Astrocyte of the spinal cord (primary cell): ENCODE results near the gene RSRC2.
A peak's percentile ranks its signal among the peaks of the same experiment; 100 is the strongest.
"Not testable (repeated sequence)": the region's sequence is repeated elsewhere in the genome, so short reads cannot be mapped to it uniquely, and the experiment has no call there.

Experiments
- DNase-seq: peaks from one replicate; pipeline ENCODE4 v3.0.0; 2011; ENCODE audit warnings: low read depth, low spot score
- H3K4me3 ChIP-seq: 2 replicates; pipeline ENCODE4 v1.5.1; 2011; ENCODE audit warnings: low read depth, mild to moderate bottlenecking, low read length, moderate library complexity
- in situ Hi-C: cut with HindIII; loops from 2 replicates; pipeline ENCODE4 v1.10.0; 2017; ENCODE audit warnings: low sequenced_read_pairs
- TF ChIP-seq, protein P1 (sequence below): IDR thresholded peaks from 2 replicates; pipeline ENCODE4 v1.5.1; 2012; ENCODE audit warnings: low read depth, mild to moderate bottlenecking, low read length, inconsistent platforms

Gene RSRC2

DNA sequence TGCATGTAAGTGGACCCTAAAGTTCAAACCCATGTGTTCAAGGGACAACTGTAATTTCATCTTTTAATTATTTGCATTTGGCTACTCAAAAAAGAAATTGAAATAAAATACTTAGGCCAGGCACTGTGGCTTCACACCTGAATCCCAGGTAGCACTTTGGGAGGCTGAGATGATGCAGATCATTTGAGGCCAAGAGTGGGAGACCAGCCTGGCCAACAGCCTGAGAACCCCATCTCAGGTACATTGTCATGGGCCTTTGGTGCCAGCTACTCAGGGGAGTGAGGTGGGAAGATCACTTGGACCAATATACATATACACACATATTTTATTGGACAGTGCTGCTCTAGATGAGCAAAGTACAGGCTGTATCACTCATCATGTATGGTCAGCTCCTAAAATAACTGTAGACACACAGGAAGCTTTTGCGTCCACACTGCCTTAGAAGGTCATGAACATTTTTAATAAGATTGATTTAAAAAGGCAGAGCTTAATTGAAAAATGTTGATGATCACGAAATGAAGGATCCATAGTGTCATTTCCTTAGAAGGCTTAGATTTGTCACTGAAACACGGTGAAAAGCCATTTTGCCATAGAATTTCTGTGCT is 23.5 kb downstream of the RSRC2 start:
- no peak for DNase-seq
- no peak overlapping the region for H3K4me3 ChIP-seq
- in situ Hi-C loops: no loop called here
- TF ChIP-seq, protein P1, sequence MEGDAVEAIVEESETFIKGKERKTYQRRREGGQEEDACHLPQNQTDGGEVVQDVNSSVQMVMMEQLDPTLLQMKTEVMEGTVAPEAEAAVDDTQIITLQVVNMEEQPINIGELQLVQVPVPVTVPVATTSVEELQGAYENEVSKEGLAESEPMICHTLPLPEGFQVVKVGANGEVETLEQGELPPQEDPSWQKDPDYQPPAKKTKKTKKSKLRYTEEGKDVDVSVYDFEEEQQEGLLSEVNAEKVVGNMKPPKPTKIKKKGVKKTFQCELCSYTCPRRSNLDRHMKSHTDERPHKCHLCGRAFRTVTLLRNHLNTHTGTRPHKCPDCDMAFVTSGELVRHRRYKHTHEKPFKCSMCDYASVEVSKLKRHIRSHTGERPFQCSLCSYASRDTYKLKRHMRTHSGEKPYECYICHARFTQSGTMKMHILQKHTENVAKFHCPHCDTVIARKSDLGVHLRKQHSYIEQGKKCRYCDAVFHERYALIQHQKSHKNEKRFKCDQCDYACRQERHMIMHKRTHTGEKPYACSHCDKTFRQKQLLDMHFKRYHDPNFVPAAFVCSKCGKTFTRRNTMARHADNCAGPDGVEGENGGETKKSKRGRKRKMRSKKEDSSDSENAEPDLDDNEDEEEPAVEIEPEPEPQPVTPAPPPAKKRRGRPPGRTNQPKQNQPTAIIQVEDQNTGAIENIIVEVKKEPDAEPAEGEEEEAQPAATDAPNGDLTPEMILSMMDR: no peak

DNA sequence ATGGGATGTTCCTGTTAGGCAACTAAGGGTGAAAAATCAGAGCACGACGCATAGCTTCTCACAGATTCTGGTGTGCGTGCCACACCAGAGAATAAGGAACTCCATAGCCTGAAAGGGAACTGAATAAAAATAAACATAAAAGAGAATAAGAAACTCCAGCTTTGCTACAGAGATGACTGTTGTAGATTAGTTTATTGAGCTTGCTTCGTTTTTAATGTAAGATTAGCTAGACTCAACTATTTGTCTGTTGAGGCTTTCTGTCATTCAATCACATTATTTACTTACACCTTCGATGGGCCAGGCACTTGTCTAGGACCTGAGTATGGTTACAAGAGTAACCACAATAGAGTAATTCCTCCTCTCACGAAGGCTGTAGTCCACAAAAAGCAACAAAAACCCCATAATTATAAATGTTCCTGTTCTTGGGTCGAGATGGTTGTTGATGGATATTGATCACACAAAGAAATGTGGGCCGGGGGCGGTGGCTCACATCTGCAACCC is 25.2 kb downstream of the RSRC2 start:
- H3K4me3 ChIP-seq: peak overlapping the region; percentile 68
- no peak for DNase-seq
- TF ChIP-seq, protein P1: no peak

GRCh38 chr12:122500685-122501488 is 25.8 kb downstream of the RSRC2 start, which contains the start of gene ZCCHC8:
Gene ZCCHC8, minus strand, starts transcription at chr12:122500932. Its CDS starts 92 bp downstream, at chr12:122500840.
- H3K4me3 ChIP-seq: peak within 1 kb of the TSS; percentile 68
- DNase-seq: peak; percentile 98
- TF ChIP-seq, protein P1: no peak
- in situ Hi-C loops: no loop called here

More for the DNA sequence above, 25.2 kb downstream of the RSRC2 start:
- in situ Hi-C loops: no loop called here

DNA sequence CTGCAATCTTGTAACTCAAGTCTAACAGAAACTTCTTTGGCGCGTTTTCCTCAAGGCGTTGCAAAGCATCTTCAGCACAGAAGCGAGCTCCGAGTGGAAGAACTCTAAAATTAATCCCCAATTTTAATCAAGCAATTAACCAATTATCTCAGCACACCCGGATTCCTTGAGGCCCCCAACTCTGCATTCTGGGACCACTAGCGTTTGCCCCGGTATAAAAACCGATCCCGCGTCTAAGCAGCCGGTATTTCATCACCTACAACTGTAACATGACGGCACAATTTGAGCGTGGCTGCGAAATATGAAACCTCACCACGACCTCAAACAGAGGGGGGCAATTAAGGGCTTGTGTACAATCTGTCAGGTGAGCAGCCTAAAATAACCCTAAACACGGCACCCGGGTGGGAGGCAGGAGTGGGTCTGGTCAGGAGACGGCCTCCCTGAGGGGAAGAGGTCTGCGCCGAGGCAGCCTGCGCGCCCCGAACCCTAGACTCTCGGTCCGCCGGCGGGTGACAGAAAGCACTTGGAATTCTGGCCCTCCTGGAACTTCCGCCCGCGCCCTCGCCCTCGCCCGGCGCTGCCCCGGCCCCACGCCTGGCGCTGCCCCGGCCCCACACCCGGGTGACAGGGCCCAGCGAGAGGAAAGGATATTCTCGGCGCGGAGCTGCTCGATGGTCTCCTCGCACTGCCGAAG is 26.6 kb downstream of the RSRC2 start:
- in situ Hi-C loops: no loop called here
- TF ChIP-seq, protein P1: no peak
- peak; percentile 74 for DNase-seq
- peak overlapping the region; percentile 68 for H3K4me3 ChIP-seq

DNA sequence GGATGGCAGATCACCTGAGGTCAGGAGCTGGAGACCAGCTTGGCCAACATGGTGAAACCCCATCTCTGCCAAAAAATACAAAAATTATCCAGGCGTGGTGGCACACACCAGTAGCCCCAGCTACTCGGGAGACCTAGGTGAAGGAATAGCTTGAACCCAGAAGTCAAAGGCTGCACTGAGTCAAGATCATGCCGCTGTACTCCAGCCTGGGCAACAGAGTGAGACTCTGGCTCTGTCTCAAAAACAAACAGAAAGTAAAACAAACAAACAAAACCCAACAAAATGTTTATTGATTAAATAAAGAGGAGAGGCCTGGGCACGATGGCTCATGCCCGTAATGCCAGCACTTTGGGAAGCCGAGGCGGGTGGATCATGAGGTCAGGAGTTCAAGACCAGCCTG is 31.5 kb downstream of the RSRC2 start:
- no peak for DNase-seq
- TF ChIP-seq, protein P1: no peak
- H3K4me3 ChIP-seq: no peak overlapping the region
- in situ Hi-C loops: no loop called here

GRCh38 chr12:122493222-122493621 is 33.5 kb downstream of the RSRC2 start:
- DNase-seq, in situ Hi-C loops, H3K4me3 ChIP-seq: not testable (repeated sequence)

GRCh38 chr12:122491991-122492390 is 34.7 kb downstream of the RSRC2 start:
- no peak for DNase-seq
- in situ Hi-C loops: no loop called here

More at GRCh38 chr12:122491991-122492390, 34.7 kb downstream of the RSRC2 start:
- TF ChIP-seq, protein P1: no peak
- no peak overlapping the region for H3K4me3 ChIP-seq
